ENCODE results near the gene PRKG1.

PRKG1 gene

DNA sequence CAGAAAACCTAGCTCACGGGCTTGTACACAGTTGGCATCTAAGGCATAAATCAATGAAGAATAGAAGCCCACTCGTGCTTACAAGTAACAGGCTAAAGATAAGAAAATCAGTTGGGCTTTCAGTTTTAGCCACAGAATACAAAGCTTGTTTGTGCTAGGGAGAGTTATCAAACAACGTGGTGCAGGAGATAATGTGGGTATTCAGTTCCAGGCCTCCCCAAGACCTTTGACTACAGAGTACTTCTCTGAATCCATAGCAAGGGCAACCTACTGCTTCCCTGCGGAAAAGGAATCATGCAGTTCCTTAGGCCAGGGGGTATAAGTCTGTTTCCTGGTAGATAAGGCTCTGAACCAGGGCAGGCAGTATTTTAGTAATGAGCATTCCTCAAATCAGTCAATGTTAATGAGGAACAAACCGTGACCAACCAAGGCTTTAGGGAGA lies 844.6 kb downstream of the PRKG1 start:
- TF ChIP-seq, protein P1, sequence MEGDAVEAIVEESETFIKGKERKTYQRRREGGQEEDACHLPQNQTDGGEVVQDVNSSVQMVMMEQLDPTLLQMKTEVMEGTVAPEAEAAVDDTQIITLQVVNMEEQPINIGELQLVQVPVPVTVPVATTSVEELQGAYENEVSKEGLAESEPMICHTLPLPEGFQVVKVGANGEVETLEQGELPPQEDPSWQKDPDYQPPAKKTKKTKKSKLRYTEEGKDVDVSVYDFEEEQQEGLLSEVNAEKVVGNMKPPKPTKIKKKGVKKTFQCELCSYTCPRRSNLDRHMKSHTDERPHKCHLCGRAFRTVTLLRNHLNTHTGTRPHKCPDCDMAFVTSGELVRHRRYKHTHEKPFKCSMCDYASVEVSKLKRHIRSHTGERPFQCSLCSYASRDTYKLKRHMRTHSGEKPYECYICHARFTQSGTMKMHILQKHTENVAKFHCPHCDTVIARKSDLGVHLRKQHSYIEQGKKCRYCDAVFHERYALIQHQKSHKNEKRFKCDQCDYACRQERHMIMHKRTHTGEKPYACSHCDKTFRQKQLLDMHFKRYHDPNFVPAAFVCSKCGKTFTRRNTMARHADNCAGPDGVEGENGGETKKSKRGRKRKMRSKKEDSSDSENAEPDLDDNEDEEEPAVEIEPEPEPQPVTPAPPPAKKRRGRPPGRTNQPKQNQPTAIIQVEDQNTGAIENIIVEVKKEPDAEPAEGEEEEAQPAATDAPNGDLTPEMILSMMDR (IDR thresholded peaks at IDR 0.05; ENCODE audit: low read depth, low read length) = no peak
- no peak overlapping the region for H3K4me3 ChIP-seq (ENCODE audit: low read depth, low read length)

DNA sequence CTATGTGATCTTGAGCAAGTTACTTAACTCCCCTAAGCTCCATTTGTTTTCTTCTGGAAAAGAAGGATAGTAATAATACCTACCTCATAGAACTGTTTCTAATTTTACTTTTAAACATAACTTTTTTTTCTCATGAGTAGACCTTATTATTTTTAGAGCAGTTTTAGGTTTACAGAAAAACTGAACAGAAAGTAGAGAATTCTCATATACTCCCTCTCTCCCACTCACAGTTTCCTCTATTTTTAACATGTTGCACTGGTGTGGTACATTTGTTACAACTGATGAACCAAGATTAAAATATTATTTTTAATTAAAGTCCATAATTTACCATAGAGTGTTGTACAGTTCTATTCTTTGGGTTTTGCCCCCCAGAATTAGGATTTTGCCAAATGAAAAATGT lies 846.4 kb downstream of the PRKG1 start:
- no peak overlapping the region for H3K4me3 ChIP-seq (ENCODE audit: low read depth, low read length)
- TF ChIP-seq, protein P1 (IDR thresholded peaks at IDR 0.05; ENCODE audit: low read depth, low read length) = no peak

DNA sequence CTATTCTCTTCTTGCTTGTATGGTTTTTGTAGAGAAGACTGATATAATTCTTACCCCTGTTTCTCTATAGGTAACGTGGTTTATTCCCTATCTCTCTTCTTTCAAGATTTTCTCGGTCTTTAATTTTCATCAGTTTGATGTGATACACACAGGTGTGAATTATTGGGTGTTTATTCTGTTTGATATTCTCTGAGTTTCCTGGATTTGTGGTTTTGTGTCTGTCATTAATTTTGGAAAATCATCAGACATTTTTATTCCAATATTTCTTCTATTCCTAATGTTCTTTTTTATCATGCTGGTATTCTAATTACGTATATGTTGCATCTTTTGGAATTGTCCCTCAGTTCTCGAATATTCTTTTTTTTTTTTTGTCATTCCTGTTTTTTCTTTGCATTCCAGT lies 850.1 kb downstream of the PRKG1 start:
- H3K4me3 ChIP-seq (ENCODE audit: low read depth, low read length) = no peak overlapping the region
- TF ChIP-seq, protein P1 (IDR thresholded peaks at IDR 0.05; ENCODE audit: low read depth, low read length) = no peak

DNA sequence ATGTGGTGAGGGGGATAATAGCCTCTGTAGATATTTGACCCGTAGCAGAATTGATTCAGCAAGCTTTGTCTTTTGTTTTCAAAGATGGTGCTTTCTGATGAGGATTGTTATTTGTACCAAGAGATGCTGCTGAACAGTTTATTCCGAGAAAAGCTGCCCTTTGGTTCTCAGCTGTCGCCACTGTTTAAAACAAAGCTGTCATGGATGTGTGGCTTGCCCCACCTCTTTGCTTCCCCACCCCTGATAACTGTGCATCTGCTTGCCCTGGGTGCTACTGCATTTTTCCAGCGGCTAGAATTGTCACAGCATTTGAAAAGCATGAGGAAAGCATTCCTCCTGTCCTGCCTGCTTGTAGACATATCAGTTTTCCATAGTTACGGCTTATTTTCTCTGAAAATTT lies 852.0 kb downstream of the PRKG1 start:
- H3K4me3 ChIP-seq (ENCODE audit: low read depth, low read length) = no peak overlapping the region
- TF ChIP-seq, protein P1 (IDR thresholded peaks at IDR 0.05; ENCODE audit: low read depth, low read length) = no peak

DNA sequence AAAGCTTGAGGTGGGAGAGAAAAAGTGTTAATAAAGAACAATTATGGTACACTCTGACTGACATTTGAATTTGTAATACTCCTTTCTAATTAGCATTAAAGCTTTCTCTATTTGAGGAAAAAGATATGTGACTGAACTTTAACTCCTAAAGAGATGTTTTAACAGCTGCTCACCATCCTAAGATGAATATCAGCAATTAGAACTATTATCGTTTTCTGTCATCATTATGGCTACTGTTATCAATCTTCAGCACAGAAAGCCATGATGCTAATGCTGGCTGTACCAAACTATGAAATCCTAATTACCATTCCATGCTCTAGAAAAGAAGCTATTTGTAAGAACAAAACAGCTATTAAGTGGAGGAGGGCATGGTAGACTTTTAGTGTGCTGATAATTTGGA lies 853.9 kb downstream of the PRKG1 start:
- H3K4me3 ChIP-seq (ENCODE audit: low read depth, low read length) = no peak overlapping the region
- TF ChIP-seq, protein P1 (IDR thresholded peaks at IDR 0.05; ENCODE audit: low read depth, low read length) = no peak

DNA sequence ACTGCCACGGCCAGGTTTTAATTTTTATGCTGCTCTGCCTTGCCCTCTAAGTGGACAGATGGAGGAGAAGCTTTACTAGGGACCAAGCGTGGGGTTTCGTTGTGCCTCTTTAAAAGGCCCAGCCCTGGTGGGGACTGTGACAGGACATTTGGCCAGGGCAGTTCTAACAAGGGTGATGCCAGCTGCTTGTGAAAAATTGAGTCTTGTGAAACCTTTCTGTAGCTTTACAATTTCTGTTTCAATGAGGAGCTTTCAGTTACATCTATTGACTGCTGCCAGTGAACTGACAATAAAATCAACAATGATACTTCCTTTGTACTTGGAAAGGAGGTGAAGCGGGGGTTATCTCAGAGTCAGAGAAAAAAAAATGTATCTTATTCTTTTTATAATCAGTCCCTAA lies 858.2 kb downstream of the PRKG1 start:
- TF ChIP-seq, protein P1 (IDR thresholded peaks at IDR 0.05; ENCODE audit: low read depth, low read length) = no peak
- H3K4me3 ChIP-seq (ENCODE audit: low read depth, low read length) = no peak overlapping the region

DNA sequence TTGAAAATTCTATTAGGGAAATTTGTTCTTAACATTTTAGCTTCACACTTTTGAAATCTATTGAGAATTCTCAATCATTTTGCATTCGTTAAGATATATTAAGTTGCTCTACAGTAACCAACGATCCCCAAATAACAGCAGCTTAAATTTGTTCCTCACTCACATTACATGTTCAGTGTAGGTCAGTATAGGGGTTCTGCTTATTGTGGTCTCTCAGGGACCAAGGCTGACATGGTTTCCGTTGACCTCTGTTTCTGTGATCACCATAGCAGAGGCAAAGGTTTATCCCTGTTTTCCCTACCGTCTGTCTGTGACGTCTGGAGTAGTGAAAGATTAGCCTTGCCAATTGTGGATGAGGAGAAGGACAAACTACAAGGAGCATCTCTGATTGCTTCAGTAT lies 860.1 kb downstream of the PRKG1 start:
- H3K4me3 ChIP-seq (ENCODE audit: low read depth, low read length) = no peak overlapping the region
- TF ChIP-seq, protein P1 (IDR thresholded peaks at IDR 0.05; ENCODE audit: low read depth, low read length) = no peak
